HG03103 (cell line): ENCODE data around the gene TNFRSF1A.

Source experiments
- ATAC-seq: cut with Tn5 transposase; IDR thresholded peaks from one replicate; pipeline ENCODE4 v1.9.1; 2021; ENCODE audit warnings: low read depth; ENCODE audit not compliant: unreplicated experiment

TNFRSF1A gene

DNA sequence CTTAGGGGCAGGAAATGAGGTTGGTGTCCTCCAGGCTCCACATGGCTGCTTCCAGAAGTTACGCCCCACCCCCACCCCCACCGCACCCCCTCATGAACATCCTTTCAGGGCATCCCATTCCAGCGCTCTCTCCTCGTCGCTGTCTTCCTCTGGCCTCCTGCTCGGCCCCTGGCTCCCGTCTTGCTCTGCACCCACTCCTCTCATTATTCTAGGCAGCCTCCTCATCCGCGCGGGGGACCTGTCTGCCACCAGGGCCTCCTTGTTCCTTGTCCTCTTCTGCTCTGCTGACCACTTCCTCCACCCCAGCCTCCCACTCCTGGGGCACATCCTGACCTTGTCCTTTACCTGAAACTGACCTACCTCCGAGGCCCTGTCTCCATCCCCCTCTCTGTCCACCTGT lies 61.2 kb downstream of the TNFRSF1A start:
- ATAC-seq: no peak

DNA sequence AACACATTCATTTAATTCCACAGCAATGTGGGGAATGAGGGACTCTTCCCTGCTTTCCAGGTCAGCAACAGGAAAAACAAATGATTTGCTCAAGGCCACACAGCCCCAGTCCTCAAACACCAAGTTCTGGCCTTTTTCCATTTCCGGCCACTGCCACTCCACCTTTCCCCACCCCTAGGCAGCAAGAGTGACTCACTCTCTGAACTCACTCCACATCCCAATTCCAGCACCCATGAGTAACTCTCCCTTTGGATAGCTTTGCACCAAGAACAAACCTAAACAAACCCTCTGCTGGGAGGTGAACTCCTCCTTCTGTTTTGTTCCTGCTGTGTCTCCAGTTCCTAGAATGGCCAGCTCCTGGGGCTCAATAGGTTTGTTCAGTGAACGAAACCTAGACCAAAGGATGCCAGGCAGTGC lies 61.8 kb downstream of the TNFRSF1A start:
- no peak for ATAC-seq

DNA sequence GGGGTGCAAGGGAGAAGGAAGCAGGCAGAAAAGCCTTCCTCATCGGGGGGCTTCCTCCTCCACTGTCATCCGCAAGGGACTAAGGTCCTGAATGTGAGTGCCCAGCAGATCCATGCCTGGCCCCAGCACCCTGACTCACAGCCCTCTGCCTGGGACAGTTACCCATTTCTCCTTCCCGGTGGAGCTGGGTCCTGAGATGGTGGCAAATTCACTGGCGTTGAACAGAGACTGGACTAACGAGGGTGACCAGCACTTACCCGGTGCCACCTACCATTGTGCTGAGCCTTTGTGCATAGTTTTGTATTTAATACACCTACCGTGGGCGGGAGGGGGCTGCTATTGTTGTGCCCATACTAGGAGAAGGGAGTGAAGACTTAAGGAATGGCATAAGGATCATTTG lies 62.2 kb downstream of the TNFRSF1A start:
- ATAC-seq: no peak

DNA sequence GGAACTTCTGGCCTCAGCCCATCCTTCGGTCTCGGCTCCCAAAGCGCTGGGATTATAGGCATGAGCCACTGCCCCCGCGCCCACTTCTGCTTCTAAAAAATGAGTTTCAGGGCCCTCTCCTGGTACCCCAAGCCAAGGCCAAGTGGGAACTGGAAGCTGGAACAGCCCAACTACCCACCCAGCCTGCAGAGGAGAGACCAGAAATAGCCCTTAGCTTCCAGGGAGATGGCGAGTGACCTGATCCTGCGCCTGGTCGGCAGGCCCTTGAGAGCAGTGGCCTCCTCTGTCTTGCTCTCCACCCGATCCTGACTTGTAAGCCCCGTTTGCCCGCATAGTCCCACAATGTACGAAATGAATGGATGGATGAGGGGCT lies 62.6 kb downstream of the TNFRSF1A start:
- no peak for ATAC-seq
